NCI-H2196 (cell line): ENCODE data around the gene OSBPL6.

Experiments
- DNase-seq: peaks from one replicate; lab custom pipeline; 2025; ENCODE audit not compliant: unreplicated experiment; lab: John Stamatoyannopoulos, UW

OSBPL6 gene

DNA sequence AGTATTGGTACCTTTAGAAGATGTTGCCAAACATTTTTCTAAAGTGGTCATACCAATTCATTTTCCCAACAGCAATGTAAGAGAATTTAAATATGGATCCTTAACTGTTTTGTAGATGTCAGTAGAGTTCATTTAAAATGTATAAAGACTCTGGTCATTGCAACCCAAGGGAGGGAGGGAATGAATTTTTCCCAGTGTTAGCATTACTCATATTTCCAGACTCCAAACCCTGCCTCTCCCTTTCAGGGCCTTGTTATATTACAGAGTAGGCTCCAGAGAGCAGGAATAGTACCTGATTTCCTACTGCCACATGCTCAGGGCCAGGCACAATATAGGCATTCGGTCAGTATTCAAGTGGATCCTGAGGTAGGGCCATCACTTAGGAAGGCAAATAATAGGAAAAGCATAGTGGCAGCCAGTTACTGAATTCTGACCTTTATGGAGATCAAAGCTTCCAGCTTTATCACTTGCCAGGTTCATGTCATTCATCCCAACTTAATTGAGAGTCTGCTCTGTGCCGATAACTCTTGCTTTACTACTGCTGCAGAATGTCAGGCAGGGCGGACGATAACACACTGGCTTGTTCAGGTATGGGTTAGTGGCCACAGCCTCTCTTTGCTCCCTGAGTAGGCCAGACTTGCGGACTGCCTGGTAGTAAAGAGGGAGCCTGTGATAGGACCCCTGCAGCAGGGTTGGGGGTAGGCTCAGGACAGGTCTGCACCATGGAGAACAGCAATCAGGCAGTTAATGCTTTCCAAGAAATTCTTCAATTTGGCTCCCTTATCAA lies 75.3 kb downstream of the OSBPL6 start:
- DNase-seq, result no peak

DNA sequence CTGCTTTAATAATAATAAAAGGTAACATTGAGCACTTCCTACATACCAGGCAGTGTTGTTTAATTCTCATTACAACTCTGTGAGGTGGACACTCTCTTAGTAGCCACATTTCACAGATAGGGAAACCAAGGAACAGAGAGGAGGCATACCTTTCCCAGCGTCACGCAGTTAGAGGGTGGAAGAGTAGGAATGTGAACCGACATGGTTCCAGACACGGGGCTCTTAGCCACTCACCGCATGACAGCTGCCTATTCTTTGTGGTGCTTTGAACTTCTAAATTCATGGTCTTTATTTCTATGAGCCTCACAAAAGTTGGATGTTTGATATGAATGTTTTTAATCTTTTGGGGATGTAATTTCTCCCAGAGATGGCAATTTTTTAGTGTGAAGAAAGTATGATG lies 76.0 kb downstream of the OSBPL6 start:
- DNase-seq, result no peak

DNA sequence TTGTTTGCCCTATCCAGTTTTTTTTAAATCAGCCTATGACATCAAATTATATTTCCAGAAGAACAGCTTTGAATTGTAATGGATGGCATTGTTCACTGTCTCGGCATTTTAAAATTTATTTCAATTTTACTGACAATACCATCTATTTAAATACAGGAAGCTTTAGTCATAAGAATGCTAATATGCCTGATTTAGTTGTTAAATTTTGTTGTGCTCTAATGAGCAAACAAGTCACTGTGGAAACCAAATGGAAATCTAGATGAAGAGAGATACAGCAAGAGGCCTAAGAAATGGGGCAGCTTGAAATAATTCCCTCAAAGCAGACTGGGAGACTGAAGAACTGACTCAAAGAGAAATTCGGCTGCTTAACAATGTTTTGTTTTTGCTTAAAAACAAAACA lies 76.8 kb downstream of the OSBPL6 start:
- DNase-seq, result no peak

DNA sequence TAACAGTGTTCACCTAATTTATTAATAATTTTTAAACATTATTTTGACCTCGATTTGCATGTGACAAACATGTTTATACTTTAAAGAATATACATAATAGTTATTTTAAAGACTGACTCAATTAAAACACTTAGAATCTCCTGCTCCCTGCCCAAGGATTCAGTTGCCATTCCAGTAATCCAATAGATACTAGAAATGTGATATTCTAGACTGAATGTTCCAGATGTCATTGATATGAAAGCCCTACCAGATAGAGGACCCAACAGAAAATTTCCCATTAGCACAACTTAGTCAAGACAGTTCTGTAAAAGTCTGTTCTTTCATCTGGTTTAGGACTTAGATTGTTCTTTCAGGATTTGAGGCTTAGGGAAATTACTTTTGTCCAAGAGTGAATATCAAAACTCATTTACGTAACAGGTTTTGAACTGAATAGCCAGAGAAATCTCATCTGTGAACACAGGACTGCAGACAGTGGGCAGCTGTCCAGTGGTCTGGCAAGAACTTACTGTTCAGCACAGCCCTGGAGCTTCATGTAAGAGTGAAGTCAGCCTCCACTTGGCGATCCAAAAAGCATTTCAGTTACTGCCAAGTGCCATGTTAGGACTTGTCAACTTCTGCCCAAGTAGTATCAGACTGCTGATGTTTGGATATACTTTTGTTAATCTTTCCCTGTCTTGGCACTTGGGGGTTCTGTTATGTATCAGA lies 77.5 kb downstream of the OSBPL6 start:
- peak; percentile 13 for DNase-seq

DNA sequence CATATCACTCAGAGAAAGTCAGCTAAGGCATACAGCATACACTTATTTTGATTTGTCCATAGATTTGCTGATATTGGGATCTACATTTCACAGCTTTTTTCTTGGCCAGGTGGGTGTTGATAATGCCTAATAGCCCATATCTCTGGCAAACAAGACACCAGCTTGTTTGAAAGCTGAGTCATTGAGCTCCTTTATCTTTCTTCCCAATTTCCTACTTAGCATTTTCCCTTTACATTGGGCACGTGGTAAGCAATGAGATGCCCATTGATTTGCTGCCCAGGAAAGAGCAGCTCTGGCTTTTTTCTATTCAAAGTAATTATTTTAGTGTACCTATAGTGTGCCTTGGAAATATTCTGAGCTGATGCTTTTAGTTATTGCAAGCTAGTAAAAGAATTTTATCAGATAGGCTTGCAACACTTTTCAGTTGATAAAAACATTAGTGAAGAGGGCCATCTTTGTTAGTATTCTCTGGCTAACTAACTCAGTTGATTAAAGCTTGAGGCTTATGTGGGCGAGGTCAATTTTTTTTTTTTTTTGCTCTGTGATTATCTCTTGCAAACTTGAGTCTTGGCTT lies 79.6 kb downstream of the OSBPL6 start:
- DNase-seq, result no peak

DNA sequence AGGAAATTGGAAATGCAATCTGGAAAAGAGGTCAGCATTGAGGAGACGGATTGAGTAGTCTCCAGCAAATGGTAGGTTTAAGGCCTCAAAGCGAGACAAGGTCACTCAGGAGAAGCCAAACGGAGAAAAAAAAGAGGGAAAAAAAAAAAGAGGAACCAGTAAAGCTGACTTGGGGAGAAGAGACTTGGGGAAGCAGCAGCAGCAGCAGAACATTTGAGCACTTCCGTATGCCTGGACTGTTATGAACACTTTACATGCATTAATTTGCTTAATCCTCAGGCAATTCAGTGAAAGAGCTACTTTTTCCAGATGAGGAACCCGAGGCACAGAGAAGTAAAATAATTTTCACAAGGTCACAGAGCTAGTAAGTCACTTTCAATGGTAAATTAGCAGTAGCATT lies 81.3 kb downstream of the OSBPL6 start:
- DNase-seq, result no peak

DNA sequence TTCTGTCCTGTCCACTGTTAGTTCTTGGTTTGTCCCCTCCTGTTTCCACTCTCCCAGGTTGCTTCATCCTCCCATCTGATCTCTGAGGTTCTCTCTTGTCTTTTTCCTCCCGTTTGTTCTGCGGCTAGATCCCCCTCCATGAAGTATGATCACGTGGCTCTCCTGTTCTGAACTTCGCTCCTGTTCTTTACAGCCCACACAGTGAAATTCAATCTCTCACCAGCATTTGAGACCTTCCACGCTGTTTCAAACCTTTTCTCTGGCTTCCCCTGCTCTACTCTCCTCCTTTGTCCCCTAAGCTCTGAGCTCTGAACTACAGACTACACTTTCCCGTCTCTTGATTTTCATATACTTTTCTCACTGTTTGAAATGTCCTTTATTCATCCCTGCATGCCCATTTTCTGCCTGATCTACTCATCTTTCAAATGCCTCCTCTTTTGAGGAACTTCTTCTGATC lies 83.5 kb downstream of the OSBPL6 start:
- no peak for DNase-seq

DNA sequence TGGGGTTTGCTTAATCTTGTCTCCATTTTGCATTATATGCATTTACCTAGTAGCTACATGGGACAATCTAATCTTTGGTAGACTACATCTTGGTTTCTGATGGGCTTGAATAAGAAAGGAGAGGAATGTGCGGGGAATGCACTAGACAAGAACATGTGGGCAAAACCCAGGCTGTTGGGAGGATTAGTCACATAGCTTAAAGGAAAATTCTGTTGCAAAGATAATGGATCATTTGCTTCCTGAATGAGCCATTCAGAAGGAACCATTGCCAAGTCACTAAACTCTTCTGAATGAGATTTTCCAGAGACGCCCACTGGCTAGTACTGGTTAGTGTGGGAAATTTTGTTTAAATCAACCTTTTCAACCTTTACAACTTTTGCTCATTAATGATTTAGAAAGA lies 84.8 kb downstream of the OSBPL6 start:
- no peak for DNase-seq

DNA sequence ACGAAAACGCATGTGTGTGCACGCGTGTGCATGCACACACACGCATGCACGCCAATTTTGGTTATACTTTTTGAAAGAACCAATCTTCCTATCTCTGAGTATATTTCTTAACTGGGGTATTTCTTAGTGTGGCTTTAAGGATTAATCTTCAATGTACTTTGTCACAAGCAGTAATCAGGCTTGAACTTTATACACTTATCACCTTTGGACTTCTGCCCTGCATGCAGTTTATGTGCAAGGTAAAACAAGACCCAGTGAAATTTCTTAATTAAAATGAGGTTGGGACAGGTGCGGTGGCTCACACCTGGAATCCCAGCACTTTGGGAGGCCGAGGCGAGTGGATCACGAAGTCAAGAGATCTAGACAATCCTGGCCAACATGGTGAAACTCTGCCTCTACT lies 85.3 kb downstream of the OSBPL6 start:
- DNase-seq, result no peak

DNA sequence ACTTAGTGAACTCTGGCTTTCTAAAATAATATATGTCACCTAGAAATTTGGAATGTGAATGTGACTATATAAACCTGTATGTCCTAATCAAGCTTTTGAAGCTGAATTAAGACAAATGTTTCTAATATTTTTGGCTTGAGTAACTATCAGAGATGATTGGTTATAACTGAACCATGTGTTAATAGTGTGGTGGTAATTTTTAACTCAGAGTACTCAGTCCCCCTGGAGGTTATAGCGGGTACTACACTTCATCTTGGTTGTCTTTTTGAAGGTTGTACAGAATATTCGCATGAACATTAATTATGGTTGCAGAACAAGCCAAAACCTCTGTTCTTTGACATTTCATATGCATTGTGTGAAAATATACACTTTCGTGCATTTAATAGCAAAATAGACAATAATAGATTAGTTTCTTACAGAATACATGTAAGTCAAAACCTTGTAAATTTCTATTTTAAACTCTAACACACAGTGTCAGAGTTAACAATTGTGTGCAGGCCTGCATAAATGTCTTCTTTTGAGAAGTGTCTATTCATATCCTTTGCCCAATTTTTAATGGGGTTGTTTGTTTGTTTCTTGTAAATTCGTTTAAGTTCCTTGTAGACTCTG lies 86.0 kb downstream of the OSBPL6 start:
- DNase-seq, result peak; percentile 50

DNA sequence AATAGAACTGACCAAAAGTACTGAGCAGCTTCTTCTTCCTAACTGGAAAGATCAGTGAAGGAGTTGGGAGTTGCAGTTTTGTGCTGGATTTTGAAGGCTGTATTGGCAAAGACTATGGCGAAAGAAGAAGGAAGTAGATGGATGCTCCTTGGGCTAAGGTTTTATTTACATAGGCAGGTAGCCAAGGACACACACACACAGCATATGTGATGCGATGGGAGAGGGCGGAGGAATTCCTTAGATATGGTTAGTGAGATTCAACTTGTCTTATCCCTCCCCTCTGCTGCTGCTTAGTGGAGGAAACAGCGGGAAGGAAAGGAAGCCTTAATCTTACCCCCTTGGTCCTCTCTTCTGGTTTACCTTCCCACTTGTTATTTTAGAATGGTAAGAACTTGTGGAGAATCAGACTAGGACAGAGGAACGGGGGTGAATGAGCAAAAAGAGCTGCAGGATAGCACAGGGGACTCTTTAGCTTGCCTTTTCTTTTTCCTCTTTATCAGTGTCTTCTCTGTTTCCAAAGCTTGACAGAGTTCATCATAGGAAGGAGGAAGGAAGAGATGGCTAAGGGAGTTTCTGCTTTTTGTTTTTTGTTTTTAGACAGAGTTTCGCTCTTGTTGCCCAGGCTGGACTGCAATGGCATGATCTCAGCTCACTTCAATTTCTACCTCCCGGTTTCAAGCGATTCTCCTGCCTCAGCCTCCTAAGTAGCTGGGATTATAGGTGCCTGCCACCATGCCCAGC lies 87.9 kb downstream of the OSBPL6 start:
- DNase-seq, result no peak

DNA sequence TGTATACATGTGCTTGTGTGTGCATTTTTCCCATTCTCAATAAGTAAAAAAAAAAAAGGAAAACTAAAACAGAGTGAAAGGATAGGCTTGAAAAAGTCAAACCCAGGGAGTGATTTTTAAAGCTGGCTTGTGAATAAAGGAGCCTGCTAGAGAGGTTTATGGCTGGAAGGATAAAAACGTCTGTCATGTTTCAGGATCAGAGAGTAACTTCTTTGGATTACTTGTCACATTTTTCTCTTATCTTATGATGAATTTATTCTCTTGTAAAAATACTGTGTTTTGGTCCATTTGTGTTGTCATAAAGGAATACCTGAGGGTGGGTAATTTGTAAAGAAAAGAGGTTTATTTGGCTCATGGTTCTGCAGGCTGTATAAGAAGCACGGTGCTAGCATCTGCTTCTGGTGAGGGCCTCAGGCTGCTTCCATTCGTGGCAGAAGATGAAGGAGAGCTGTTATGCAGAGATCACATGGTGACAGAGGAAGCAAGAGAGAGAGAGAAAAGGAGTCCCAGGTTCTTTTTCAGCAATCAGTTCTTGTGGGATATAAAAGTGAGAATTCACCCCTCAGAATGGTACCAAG lies 89.1 kb downstream of the OSBPL6 start:
- DNase-seq, result no peak

DNA sequence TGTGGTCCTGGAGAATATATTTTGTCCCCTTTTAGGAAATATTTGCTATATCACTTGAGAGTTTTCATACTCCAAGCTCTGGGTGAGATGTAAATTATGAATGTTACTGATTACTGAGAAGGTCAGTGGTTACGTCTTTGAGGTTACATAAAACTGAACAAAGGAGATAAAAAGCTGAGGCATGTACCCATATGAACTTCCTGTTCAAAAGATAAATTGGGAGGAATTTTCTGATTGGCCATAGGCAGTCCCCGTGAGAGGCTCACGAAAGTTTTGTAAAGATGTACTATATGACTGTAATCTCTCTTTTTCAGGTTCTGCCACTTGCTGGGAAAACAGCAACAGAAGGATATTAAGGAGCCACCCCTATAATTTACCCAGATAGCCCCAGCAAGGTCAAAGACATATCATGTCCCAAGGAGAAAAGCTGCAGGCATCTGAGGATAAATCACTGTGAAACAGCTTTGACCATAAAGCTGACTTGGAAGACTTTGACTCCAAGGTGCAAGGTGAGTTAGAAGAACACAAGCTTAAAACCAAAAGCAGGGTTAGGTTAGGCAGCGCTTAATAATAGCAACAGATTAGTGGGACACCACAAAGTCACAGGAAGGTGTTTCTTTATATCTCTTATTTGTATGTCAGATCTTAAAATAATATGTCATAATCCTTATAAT lies 90.4 kb downstream of the OSBPL6 start:
- no peak for DNase-seq

DNA sequence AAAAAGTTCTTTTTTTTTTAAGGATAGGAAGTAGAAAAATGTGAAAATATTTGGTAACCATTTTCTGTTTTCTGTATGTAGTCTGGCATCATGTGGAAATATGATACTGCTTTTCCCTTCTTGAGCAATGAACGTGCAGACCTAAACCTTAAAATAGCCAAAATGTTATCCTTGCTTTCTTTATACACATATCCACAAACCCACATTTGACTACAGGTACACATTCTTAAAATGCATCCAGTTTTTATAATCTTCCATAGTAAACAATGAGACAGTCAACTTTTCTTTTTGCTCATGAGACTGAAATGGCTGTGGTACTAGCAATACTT lies 90.9 kb downstream of the OSBPL6 start:
- DNase-seq, result no peak

DNA sequence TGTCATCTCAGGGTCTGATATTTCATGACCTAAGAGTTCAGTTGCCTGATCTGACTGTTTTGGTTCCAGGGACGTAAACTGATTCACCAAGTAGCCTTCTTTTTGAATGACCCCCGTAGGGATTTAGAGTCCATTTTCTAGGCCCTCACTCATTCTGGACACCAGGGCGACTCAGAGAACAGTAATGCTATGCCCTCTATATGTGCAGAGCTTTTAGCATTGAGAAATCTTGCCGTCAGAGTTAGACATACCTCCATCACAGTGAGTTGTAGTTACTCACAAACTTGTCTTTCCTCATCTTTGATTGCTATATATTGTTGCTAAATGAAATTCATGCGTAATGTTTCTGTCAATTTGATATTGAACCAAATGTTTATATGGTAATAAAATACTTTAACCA lies 92.3 kb downstream of the OSBPL6 start:
- DNase-seq, result no peak

DNA sequence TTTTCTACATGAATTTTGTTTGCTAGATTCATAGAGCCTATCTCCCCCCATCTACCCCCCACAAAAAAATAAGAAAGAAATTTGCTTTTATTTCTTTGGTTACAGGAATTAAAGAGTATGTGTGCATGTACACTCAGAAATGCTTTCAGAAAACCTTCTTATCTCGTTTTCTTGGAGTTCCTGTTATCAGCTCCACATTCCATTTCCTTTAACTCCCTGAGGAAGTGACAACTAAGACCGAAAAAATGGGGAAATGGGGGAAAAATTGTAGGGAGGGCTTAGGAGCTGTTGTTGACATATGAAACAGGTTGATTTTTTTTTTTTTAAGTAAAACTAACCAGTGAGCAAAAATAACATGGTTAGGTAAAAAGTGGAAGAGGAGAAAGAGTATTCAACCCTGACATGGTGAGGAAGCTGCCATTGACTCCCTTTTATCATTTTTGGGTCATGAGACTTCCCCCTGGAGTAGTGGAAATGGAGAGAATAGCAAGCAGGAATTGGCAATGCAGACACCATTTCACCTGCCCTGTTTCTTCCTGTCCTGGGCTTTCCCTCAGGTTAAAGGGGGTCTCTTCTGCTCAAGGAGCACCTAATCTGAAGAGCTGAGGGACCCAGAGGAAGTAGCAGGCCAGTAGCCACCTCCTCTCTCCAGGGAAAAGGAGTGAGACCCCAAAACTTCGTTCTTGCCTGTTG lies 93.5 kb downstream of the OSBPL6 start:
- no peak for DNase-seq

DNA sequence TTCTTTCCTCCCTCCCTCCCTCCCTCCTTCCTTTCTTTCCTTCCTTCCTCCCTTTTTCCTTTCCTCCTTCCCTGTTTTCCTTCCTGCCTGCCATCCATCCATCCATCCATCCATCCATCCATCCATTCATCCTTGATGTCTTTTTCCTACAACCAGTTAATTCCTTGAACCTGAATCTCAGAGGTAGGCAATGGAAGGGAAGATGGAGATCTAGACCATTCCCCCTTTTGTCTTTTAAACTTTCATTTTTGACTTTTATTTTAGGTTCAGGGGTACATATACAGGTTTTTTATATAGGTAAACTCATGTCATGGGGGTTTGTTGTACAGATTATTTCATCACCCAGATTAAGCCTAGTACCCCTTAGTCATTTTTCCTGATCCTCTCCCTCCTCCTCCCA lies 97.4 kb downstream of the OSBPL6 start:
- DNase-seq, result no peak

DNA sequence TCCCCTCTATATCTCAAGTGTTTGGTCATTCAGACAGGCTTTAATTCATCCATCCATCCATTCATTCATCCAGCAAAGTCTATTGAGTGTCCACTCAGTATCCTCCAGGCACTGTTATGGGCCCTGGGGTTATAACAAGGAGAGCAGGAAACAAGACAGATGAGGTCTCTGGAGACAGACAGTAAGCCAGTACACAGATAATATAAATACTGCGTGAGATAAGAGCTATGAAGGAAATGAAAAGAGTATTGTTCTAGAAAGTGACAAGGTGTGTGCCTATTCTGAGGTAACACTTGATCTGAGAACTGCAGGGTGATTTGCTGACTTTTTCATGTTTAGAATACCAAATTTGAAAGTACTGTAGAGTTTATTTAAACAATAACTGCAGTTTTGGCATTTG lies 98.3 kb downstream of the OSBPL6 start:
- DNase-seq, result no peak

DNA sequence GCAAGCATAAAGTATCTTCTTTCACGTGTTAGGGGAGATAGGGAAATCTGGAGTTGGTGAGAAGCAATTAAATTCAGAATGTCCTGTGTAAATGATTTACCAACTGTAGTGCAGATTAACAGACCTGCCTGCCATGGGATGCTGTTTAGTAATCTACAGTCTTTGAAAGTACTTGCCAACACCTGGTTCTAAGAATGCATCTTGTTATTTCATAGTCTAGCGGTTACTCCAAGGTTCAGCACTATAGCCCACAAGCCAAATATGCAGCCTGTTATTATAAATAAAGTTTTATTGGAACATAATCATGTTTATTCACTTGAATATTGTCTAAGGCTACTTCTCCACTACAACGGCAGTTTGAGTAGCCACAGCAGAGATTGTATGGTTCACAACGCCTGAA lies 100.8 kb downstream of the OSBPL6 start:
- no peak for DNase-seq

DNA sequence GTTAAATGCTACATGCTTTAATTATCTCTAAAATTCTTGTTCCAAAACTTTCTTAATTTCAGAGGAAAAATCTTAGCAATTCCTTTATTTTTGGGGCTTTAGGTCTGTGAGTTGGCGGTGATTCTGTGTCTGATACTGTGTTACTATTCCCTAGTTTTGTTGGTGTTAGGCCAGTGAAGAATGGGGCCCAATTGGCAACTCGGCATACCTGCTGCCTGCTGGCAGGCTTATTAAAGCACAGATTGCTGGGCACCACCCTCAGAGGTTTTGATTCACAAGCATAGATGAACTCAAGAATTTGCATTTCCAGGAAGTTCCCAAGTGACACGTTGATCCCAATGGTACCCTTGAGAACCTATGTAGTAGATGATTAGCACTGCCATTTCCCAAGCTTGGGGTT lies 101.6 kb downstream of the OSBPL6 start:
- DNase-seq, result no peak
